GM19397 (cell line): ENCODE data around the gene RPTOR.
"Not testable (repeated sequence)": the region's sequence is repeated elsewhere in the genome, so short reads cannot be mapped to it uniquely, and the experiment has no call there.

Experiments
- ATAC-seq: cut with Tn5 transposase; IDR thresholded peaks from one replicate; pipeline ENCODE4 v1.9.1; 2021; ENCODE audit warnings: mild to moderate bottlenecking, moderate library complexity; ENCODE audit not compliant: unreplicated experiment

RPTOR gene

GRCh38 chr17:80539022-80539641 is 5.5 kb upstream of the RPTOR start:
- no peak for ATAC-seq

- ATAC-seq = no peak
Measured at GRCh38 chr17:80545499-80545826, 825 bp downstream of the RPTOR start.

- no peak for ATAC-seq
Measured at GRCh38 chr17:80546267-80546666, 1.6 kb downstream of the RPTOR start.

- no peak for ATAC-seq
Measured at GRCh38 chr17:80552523-80552922, 7.9 kb downstream of the RPTOR start.

GRCh38 chr17:80555266-80555665 is 10.6 kb downstream of the RPTOR start:
- ATAC-seq = no peak

GRCh38 chr17:80558046-80558445 is 13.4 kb downstream of the RPTOR start:
- ATAC-seq = no peak

- ATAC-seq = no peak
Measured at GRCh38 chr17:80559825-80560251, 15.2 kb downstream of the RPTOR start.

GRCh38 chr17:80561541-80562114 is 17.0 kb downstream of the RPTOR start:
- no peak for ATAC-seq

- no peak for ATAC-seq
Measured at GRCh38 chr17:80564545-80564944, 19.9 kb downstream of the RPTOR start.

GRCh38 chr17:80565343-80566053 is 20.9 kb downstream of the RPTOR start:
- no peak for ATAC-seq

- no peak for ATAC-seq
Measured at GRCh38 chr17:80566054-80566400, 21.4 kb downstream of the RPTOR start.

- no peak for ATAC-seq
Measured at GRCh38 chr17:80568246-80568645, 23.6 kb downstream of the RPTOR start.

- no peak for ATAC-seq
Measured at GRCh38 chr17:80569924-80570323, 25.3 kb downstream of the RPTOR start.

- no peak for ATAC-seq
Measured at GRCh38 chr17:80573701-80574100, 29.1 kb downstream of the RPTOR start.

GRCh38 chr17:80574496-80574895 is 29.9 kb downstream of the RPTOR start:
- ATAC-seq = no peak

GRCh38 chr17:80575057-80575875 is 30.6 kb downstream of the RPTOR start:
- no peak for ATAC-seq

- ATAC-seq = no peak
Measured at GRCh38 chr17:80577876-80578570, 33.4 kb downstream of the RPTOR start.

- ATAC-seq = not testable (repeated sequence)
Measured at GRCh38 chr17:80578668-80579388, 34.2 kb downstream of the RPTOR start.

- no peak for ATAC-seq
Measured at GRCh38 chr17:80582165-80582564, 37.5 kb downstream of the RPTOR start.

- ATAC-seq = no peak
Measured at GRCh38 chr17:80584176-80584905, 39.7 kb downstream of the RPTOR start.
